Measurements from ENCODE around the gene PUS10.
"Not testable (repeated sequence)": the region's sequence is repeated elsewhere in the genome, so short reads cannot be mapped to it uniquely, and the experiment has no call there.

Gene PUS10

DNA sequence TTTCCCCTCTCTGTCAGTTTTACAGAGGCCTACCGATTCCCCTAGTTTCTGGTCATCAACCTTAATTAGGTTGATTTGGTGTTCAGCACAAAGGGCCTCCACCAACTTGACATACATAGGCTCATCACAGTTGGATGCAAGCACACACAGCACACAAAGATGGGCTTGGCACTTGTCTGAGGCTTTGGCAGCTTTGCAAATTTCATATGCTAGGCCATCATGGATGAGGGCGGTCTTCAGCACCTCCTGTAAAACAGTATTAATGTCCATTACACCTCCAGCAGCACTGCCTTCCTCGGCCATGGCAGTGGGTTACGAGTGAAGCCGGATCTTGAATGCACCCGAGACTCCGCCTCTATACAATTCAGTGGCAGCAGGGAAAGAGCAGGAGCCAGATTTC, 79.8 kb downstream of the PUS10 start:
- DNase-seq (ENCODE audit: low read depth), result no peak
- H3K4me3 ChIP-seq (ENCODE audit: control insufficient read depth, low read depth, low read length), result no peak overlapping the region
- TF ChIP-seq, protein P1, sequence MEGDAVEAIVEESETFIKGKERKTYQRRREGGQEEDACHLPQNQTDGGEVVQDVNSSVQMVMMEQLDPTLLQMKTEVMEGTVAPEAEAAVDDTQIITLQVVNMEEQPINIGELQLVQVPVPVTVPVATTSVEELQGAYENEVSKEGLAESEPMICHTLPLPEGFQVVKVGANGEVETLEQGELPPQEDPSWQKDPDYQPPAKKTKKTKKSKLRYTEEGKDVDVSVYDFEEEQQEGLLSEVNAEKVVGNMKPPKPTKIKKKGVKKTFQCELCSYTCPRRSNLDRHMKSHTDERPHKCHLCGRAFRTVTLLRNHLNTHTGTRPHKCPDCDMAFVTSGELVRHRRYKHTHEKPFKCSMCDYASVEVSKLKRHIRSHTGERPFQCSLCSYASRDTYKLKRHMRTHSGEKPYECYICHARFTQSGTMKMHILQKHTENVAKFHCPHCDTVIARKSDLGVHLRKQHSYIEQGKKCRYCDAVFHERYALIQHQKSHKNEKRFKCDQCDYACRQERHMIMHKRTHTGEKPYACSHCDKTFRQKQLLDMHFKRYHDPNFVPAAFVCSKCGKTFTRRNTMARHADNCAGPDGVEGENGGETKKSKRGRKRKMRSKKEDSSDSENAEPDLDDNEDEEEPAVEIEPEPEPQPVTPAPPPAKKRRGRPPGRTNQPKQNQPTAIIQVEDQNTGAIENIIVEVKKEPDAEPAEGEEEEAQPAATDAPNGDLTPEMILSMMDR (conservative IDR thresholded peaks at IDR 0.05; ENCODE audit: control insufficient read depth, insufficient read depth, low read depth, low read length), result no peak

DNA sequence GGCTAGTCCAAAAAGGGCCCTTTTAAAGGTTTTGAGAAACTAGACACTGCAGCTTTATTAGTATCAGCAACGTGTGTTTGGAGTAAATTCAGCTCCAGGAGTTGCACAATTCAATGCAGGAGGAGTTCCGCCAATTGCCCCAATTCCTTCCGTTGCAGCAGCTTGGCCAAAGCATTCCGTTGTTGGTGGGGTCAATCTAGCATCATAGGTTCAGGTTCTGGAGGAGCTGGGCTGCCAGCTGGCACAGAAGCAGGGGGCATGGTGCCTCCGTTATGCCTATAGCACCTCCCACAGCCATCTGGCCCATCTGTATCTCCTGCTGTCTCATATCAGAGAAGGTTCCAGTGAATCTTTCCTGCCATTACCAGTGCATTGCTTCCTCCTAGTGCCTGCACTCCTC, 81.3 kb downstream of the PUS10 start:
- DNase-seq (ENCODE audit: low read depth), result no peak
- TF ChIP-seq, protein P1 (conservative IDR thresholded peaks at IDR 0.05; ENCODE audit: control insufficient read depth, insufficient read depth, low read depth, low read length), result no peak
- no peak overlapping the region for H3K4me3 ChIP-seq (ENCODE audit: control insufficient read depth, low read depth, low read length)

DNA sequence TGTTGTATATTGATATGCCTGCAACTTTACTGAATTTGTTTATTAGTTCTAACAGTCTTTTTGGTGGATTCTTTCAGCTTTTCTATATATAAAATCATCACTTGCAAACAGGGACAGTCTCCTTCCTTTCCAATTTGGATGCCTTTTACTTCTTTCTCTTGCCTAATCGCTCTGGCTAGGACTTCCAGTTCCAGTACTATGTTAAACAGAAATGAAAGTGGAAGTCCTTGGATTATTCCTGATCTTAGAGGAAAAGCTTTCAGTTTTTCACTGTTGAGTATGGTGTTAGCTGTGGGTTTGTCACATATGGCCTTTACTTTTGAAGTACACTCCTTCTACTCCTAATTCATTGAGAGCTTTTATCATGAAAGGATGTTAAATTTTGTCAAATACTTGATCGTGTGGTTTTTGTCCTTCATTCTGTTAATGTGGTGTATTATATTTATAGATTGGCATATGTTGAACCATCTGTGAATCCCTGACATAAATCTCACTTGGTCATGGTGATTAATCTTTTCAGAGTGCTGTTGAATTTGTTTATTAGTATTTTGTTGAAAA, 83.8 kb downstream of the PUS10 start:
- TF ChIP-seq, protein P1 (conservative IDR thresholded peaks at IDR 0.05; ENCODE audit: control insufficient read depth, insufficient read depth, low read depth, low read length), result no peak
- DNase-seq (ENCODE audit: low read depth), result peak; percentile 24
- no peak overlapping the region for H3K4me3 ChIP-seq (ENCODE audit: control insufficient read depth, low read depth, low read length)

DNA sequence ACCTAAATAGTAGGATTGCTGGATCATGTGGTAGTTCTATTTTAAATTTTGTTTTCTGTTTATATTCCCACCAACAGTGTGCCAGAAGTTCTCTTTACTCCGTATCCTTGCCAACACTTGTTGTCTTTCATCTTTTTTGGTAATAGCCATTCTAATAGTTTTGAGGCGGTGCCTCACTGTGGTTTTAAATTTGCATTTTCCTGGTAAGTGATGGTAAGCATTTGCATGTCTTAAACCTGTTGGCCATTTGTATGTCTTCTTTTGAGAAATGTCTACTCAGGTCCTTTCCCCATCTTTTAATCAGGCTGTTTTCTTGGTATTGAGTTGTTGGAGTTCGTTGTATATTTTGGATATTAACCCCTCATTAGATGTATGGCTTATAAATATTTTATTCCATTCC, 85.1 kb downstream of the PUS10 start:
- no peak for DNase-seq (ENCODE audit: low read depth)
- H3K4me3 ChIP-seq (ENCODE audit: control insufficient read depth, low read depth, low read length), result no peak overlapping the region
- TF ChIP-seq, protein P1 (conservative IDR thresholded peaks at IDR 0.05; ENCODE audit: control insufficient read depth, insufficient read depth, low read depth, low read length), result no peak

DNA sequence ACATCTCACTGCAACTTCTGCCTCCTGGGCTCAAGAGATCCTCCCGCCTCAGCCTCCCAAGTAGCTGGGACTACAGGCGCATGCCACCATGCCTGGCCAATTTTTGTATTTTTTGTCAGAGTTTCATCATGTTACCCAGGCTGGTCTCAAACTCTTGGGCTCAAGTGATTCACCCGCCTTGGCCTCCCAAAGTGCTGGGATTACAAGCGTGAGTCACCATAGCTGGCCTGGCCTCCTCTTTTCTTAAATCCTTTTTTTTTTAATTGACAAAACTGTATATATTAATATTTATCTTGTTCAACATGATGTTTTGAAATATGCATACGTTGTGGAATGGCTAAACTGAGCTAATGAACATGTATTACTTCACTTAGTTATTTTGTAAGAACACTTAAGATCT, 86.0 kb downstream of the PUS10 start:
- DNase-seq (ENCODE audit: low read depth), result peak; percentile 38

DNA sequence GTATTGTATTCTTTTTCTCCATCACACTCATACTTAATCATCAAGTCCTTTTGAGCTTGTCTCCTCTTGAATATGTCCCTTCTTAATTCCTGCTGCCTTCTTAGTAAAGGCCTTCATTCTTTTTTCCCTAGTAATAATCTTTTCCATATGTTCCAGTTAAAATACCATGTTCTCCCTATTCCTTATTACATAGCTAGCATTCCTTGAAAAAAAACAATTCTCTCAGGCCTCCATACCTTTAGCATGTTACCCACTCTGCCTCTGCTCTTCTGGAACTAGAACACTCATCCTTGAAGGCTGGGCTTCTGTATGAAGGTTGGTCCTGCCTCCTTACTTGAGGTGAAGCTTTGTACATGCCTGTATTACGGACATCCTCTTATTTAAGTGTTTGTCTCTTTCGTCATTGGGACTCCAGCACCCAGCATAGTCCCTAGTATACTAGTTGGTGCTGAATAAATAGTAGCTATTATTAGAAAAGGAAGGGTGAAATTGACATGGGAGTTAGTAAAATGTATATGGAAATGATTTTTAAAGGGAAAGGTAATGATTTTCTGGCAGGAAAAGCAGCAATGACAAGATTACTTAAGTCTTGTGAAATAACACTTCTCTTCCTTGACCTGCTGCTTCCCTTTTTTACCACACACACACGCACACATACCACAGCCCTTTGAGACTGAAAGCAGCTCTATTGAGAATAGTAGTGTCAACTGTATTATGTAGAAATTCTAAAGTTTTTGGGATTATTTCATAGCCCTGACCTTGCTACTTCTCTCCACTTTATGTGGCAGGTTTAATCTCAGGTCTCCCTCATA, 91.1 kb downstream of the PUS10 start:
- TF ChIP-seq, protein P1 (conservative IDR thresholded peaks at IDR 0.05; ENCODE audit: control insufficient read depth, insufficient read depth, low read depth, low read length), result no peak
- no peak overlapping the region for H3K4me3 ChIP-seq (ENCODE audit: control insufficient read depth, low read depth, low read length)
- peak; percentile 41 for DNase-seq (ENCODE audit: low read depth)

More for the DNA sequence above, 86.0 kb downstream of the PUS10 start:
- not testable (repeated sequence) for H3K4me3 ChIP-seq (ENCODE audit: control insufficient read depth, low read depth, low read length)

DNA sequence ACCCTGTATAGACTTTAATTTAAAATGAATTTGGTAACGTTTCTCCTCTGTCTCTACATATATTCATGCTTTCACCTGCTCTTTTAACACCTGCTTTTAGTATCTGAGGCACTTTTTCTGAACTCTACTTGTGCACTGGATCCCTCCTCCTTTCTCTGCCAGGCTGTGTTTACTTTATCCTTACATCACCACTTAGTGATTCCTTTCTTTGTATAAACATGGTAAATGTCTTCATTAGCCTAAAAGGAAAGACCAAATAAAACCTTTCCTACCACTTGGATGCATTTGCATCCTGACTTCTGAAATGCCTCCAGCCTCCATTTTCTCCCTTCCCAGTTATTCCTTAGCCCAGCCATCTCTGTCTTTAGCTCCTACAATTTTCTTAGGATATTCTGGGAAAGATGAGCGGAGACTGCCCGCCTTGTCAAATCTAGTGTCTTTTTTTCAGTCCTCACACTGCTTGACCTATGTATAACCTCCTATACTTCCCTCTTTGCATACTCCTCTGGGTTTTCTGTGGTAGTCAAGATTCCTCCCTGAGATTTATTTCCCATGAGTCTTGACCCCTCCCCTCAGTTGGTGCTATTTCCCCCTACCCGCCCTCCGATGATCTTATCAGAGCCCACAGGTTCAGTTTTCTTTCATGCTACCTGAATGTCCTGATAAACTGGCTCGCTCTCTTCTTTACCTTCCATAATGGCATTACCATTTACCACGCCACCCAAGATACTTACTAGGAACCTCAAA, 91.9 kb downstream of the PUS10 start:
- no peak for DNase-seq (ENCODE audit: low read depth)
- no peak overlapping the region for H3K4me3 ChIP-seq (ENCODE audit: control insufficient read depth, low read depth, low read length)
- TF ChIP-seq, protein P1 (conservative IDR thresholded peaks at IDR 0.05; ENCODE audit: control insufficient read depth, insufficient read depth, low read depth, low read length), result no peak
